ENCODE results near the gene UBE2QL1. TPM values are rescaled to one million over a fixed set of nuclear protein-coding genes. Genes with fewer than 3 reads are reported as not detected.

UBE2QL1 gene
- total RNA-seq, 1 experiment from 2014 or later: 0.50 TPM

- TF ChIP-seq MXD4 (CRISPR knock-in tag; IDR thresholded peaks at IDR 0.05; ENCODE audit: borderline replicate concordance) (no peak), CDX4 (CRISPR knock-in tag; IDR thresholded peaks at IDR 0.05; ENCODE audit: borderline replicate concordance) (no peak), MYBL2 (CRISPR knock-in tag; IDR thresholded peaks at IDR 0.05) (no peak), PRDM15 (CRISPR knock-in tag; IDR thresholded peaks at IDR 0.05) (no peak), EMX1 (CRISPR knock-in tag; IDR thresholded peaks at IDR 0.05) (no peak), ZNF532 (CRISPR knock-in tag; IDR thresholded peaks at IDR 0.05; ENCODE audit: borderline replicate concordance) (no peak), ZNF232 (CRISPR knock-in tag; IDR thresholded peaks at IDR 0.05) (no peak), ESRRA (CRISPR knock-in tag; IDR thresholded peaks at IDR 0.05; ENCODE audit: borderline replicate concordance) (no peak), NFE2L1 (CRISPR knock-in tag; IDR thresholded peaks at IDR 0.05) (no peak), NFATC4 (CRISPR knock-in tag; IDR thresholded peaks at IDR 0.05) (no peak), SMAD4 (CRISPR knock-in tag; IDR thresholded peaks at IDR 0.05) (no peak)
- TF ChIP-seq, protein P1, sequence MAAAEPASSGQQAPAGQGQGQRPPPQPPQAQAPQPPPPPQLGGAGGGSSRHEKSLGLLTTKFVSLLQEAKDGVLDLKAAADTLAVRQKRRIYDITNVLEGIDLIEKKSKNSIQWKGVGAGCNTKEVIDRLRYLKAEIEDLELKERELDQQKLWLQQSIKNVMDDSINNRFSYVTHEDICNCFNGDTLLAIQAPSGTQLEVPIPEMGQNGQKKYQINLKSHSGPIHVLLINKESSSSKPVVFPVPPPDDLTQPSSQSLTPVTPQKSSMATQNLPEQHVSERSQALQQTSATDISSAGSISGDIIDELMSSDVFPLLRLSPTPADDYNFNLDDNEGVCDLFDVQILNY (CRISPR knock-in tag; IDR thresholded peaks at IDR 0.05): no peak
- TF ChIP-seq, protein P2, sequence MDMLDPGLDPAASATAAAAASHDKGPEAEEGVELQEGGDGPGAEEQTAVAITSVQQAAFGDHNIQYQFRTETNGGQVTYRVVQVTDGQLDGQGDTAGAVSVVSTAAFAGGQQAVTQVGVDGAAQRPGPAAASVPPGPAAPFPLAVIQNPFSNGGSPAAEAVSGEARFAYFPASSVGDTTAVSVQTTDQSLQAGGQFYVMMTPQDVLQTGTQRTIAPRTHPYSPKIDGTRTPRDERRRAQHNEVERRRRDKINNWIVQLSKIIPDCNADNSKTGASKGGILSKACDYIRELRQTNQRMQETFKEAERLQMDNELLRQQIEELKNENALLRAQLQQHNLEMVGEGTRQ (CRISPR knock-in tag; IDR thresholded peaks at IDR 0.05): no peak
Measured at GRCh38 chr5:6504677-6505415, 56.2 kb downstream of the UBE2QL1 start (continued).

- ATAC-seq (no peak), DNase-seq (ENCODE audit: low spot score) (no peak)
- POLR2A ChIA-PET: interaction anchor here (0.6 kb wide), 1 partner anchor 13 kb away, joined by 3 read pairs; no protein-coding TSS in a partner anchor
- H3K4me3 Mint-ChIP-seq: no peak overlapping the region
- H3K4me1 Mint-ChIP-seq: no peaks in the 10 kb centered on the region
- no peak overlapping the region for H3K27ac Mint-ChIP-seq
- peaks cover 11% of the 10 kb centered on the region for H3K9me3 Mint-ChIP-seq
- H3K27me3 Mint-ChIP-seq (ENCODE audit: low read depth): no peaks in the 10 kb centered on the region; the same call in 1 of the 2 replicates
- CTCF ChIA-PET: no interaction called here
- 0 out of 2 replicates have a peak, but pooled peaks cover 4% of the 10 kb centered on the region for H3K36me3 Mint-ChIP-seq
- TF ChIP-seq HMGXB4 (CRISPR knock-in tag; IDR thresholded peaks at IDR 0.05) (no peak), RORB (CRISPR knock-in tag; IDR thresholded peaks at IDR 0.05) (no peak), IRF2 (CRISPR knock-in tag; IDR thresholded peaks at IDR 0.05; ENCODE audit: borderline replicate concordance, low read depth) (no peak), SP1 (CRISPR knock-in tag; conservative IDR thresholded peaks at IDR 0.05) (no peak), ETV6 (CRISPR knock-in tag; IDR thresholded peaks at IDR 0.05) (no peak), ZNF532 (CRISPR knock-in tag; IDR thresholded peaks at IDR 0.05; ENCODE audit: borderline replicate concordance) (no peak)
Measured at GRCh38 chr5:6505416-6505755, 56.7 kb downstream of the UBE2QL1 start.

All from WTC11 (cell line).